ENCODE results near the gene MAP1LC3A.

MAP1LC3A gene

GRCh38 chr20:34569598-34569997, 11.1 kb downstream of the MAP1LC3A start:
- H3K4me3 ChIP-seq (ENCODE audit: low read length), result no peak overlapping the region
- no peak for DNase-seq (ENCODE audit: low read depth, low spot score)

GRCh38 chr20:34570859-34571306, 12.4 kb downstream of the MAP1LC3A start:
- no peak for DNase-seq (ENCODE audit: low read depth, low spot score)
- no peak overlapping the region for H3K4me3 ChIP-seq (ENCODE audit: low read length)

GRCh38 chr20:34571753-34572152, 13.2 kb downstream of the MAP1LC3A start:
- H3K4me3 ChIP-seq (ENCODE audit: low read length), result no peak overlapping the region
- no peak for DNase-seq (ENCODE audit: low read depth, low spot score)

- H3K4me3 ChIP-seq (ENCODE audit: low read length), result no peak overlapping the region
- no peak for DNase-seq (ENCODE audit: low read depth, low spot score)
Measured at GRCh38 chr20:34573541-34574300, 15.2 kb downstream of the MAP1LC3A start.

- H3K4me3 ChIP-seq (ENCODE audit: low read length), result no peak overlapping the region
- DNase-seq (ENCODE audit: low read depth, low spot score), result no peak
Measured at GRCh38 chr20:34574426-34574825, 15.9 kb downstream of the MAP1LC3A start.

GRCh38 chr20:34574861-34575260, 16.3 kb downstream of the MAP1LC3A start:
- H3K4me3 ChIP-seq (ENCODE audit: low read length), result no peak overlapping the region
- DNase-seq (ENCODE audit: low read depth, low spot score), result no peak

- H3K4me3 ChIP-seq (ENCODE audit: low read length), result no peak overlapping the region
- DNase-seq (ENCODE audit: low read depth, low spot score), result no peak
Measured at GRCh38 chr20:34575271-34575670, 16.8 kb downstream of the MAP1LC3A start.

GRCh38 chr20:34575756-34576155, 17.2 kb downstream of the MAP1LC3A start:
- H3K4me3 ChIP-seq (ENCODE audit: low read length), result no peak overlapping the region
- DNase-seq (ENCODE audit: low read depth, low spot score), result no peak

GRCh38 chr20:34577061-34577460, 18.5 kb downstream of the MAP1LC3A start:
- H3K4me3 ChIP-seq (ENCODE audit: low read length), result no peak overlapping the region
- DNase-seq (ENCODE audit: low read depth, low spot score), result no peak

GRCh38 chr20:34578025-34578424, 19.5 kb downstream of the MAP1LC3A start:
- no peak overlapping the region for H3K4me3 ChIP-seq (ENCODE audit: low read length)
- no peak for DNase-seq (ENCODE audit: low read depth, low spot score)

- no peak overlapping the region for H3K4me3 ChIP-seq (ENCODE audit: low read length)
- no peak for DNase-seq (ENCODE audit: low read depth, low spot score)
Measured at GRCh38 chr20:34578521-34578920, 20.0 kb downstream of the MAP1LC3A start.

GRCh38 chr20:34579191-34579978, 20.9 kb downstream of the MAP1LC3A start:
- no peak overlapping the region for H3K4me3 ChIP-seq (ENCODE audit: low read length)
- no peak for DNase-seq (ENCODE audit: low read depth, low spot score)

GRCh38 chr20:34579979-34580940, 21.7 kb downstream of the MAP1LC3A start:
- DNase-seq (ENCODE audit: low read depth, low spot score), result no peak
- H3K4me3 ChIP-seq (ENCODE audit: low read length), result no peak overlapping the region

- no peak for DNase-seq (ENCODE audit: low read depth, low spot score)
Measured at GRCh38 chr20:34581341-34582184, 23.0 kb downstream of the MAP1LC3A start.

GRCh38 chr20:34582221-34582620, 23.7 kb downstream of the MAP1LC3A start:
- H3K4me3 ChIP-seq (ENCODE audit: low read length), result no peak overlapping the region
- DNase-seq (ENCODE audit: low read depth, low spot score), result no peak

More at GRCh38 chr20:34581341-34582184, 23.0 kb downstream of the MAP1LC3A start:
- H3K4me3 ChIP-seq (ENCODE audit: low read length), result no peak overlapping the region

- DNase-seq (ENCODE audit: low read depth, low spot score), result no peak
- H3K4me3 ChIP-seq (ENCODE audit: low read length), result no peak overlapping the region
Measured at GRCh38 chr20:34582911-34583310, 24.4 kb downstream of the MAP1LC3A start.

GRCh38 chr20:34583544-34583943, 25.0 kb downstream of the MAP1LC3A start:
- no peak overlapping the region for H3K4me3 ChIP-seq (ENCODE audit: low read length)
- no peak for DNase-seq (ENCODE audit: low read depth, low spot score)

GRCh38 chr20:34585019-34585418, 26.5 kb downstream of the MAP1LC3A start:
- no peak overlapping the region for H3K4me3 ChIP-seq (ENCODE audit: low read length)
- no peak for DNase-seq (ENCODE audit: low read depth, low spot score)

All from Jurkat, Clone E6-1 (cell line).